ENCODE data around the gene FAM219A.

The FAM219A gene

GRCh38 chr9:34383904-34384303, 74.5 kb downstream of the FAM219A start:
- in situ Hi-C loops (cut with MboI; ENCODE audit: low sequenced_read_pairs, unreplicated experiment), result no loop called here
- DNase-seq (ENCODE audit: low spot score), result no peak

DNA sequence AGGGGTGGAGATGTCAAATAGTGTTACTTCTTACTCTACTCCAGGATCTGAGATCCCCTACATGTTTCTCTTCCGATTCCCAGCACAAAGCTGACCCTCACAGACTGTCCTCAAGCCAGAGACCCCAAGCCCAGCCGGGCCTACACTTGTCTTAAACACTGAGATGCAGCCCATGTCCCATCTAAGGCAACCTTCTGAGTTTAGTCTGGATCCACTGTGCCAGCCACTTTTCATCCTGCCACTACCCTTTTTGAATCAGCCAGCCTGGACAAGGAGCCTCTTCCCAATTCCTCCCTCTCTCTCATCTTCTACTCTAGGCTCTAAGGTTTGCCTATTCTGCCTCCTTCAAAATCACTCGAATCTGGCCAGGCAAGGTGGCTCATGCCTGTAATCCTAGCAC, 75.5 kb downstream of the FAM219A start:
- in situ Hi-C loops (cut with MboI; ENCODE audit: low sequenced_read_pairs, unreplicated experiment), result no loop called here
- no peak for DNase-seq (ENCODE audit: low spot score)
- TF ChIP-seq CTCF (IDR thresholded peaks at IDR 0.05; ENCODE audit: borderline replicate concordance, control extremely low read depth, extremely low read depth, insufficient read depth, missing control alignments), result no peak

More at GRCh38 chr9:34383904-34384303, 74.5 kb downstream of the FAM219A start:
- TF ChIP-seq CTCF (IDR thresholded peaks at IDR 0.05; ENCODE audit: borderline replicate concordance, control extremely low read depth, extremely low read depth, insufficient read depth, missing control alignments), result no peak

GRCh38 chr9:34382054-34382453, 76.3 kb downstream of the FAM219A start:
- in situ Hi-C loops (cut with MboI; ENCODE audit: low sequenced_read_pairs, unreplicated experiment), result no loop called here
- DNase-seq (ENCODE audit: low spot score), result no peak
- no peak for TF ChIP-seq CTCF (IDR thresholded peaks at IDR 0.05; ENCODE audit: borderline replicate concordance, control extremely low read depth, extremely low read depth, insufficient read depth, missing control alignments)

- in situ Hi-C loops (cut with MboI; ENCODE audit: low sequenced_read_pairs, unreplicated experiment), result no loop called here
- no peak for TF ChIP-seq CTCF (IDR thresholded peaks at IDR 0.05; ENCODE audit: borderline replicate concordance, control extremely low read depth, extremely low read depth, insufficient read depth, missing control alignments)
- peak; percentile 19 for DNase-seq (ENCODE audit: low spot score)
These were observed 77.0 kb downstream of the FAM219A start for GRCh38 chr9:34381323-34381722.

GRCh38 chr9:34380511-34381315, 77.7 kb downstream of the FAM219A start:
- peak; percentile 97 for DNase-seq (ENCODE audit: low spot score)
- in situ Hi-C loops (cut with MboI; ENCODE audit: low sequenced_read_pairs, unreplicated experiment), result no loop called here
- TF ChIP-seq CTCF (IDR thresholded peaks at IDR 0.05; ENCODE audit: borderline replicate concordance, control extremely low read depth, extremely low read depth, insufficient read depth, missing control alignments), result no peak

- DNase-seq (ENCODE audit: low spot score), result no peak
- TF ChIP-seq CTCF (IDR thresholded peaks at IDR 0.05; ENCODE audit: borderline replicate concordance, control extremely low read depth, extremely low read depth, insufficient read depth, missing control alignments), result no peak
- in situ Hi-C loops (cut with MboI; ENCODE audit: low sequenced_read_pairs, unreplicated experiment), result no loop called here
These were observed 78.3 kb downstream of the FAM219A start for GRCh38 chr9:34380034-34380510.
